ENCODE measurements around the gene CAPN10. TPM values are rescaled to one million over a fixed set of nuclear protein-coding genes. Genes with fewer than 3 reads are reported as not detected.
A peak's percentile ranks its signal among the peaks of the same experiment; 100 is the strongest.

The CAPN10 gene
- total RNA-seq, 1 experiment from 2014 or later = 23.8 TPM

GRCh38 chr2:240589375-240589774 is 2.8 kb downstream of the CAPN10 start:
- DNase-seq (ENCODE audit: low read depth) = no peak

GRCh38 chr2:240589850-240590525 is 3.5 kb downstream of the CAPN10 start:
- no peak for DNase-seq (ENCODE audit: low read depth)

DNA sequence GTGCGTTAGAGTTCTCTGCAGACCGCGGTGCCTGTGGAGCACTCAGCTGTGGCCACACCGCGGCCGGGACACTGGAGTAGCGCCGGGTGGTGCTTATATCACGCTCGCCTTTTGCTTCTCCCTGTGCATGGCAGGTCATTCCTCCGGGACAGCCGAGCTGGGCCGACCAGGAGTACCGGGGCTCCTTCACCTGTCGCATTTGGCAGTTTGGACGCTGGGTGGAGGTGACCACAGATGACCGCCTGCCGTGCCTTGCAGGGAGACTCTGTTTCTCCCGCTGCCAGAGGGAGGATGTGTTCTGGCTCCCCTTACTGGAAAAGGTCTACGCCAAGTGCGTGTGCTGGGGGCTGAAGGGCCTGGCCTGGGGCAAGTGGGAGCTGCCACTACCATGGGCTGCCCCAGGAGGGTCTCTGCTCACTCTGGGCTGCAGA is 4.2 kb downstream of the CAPN10 start:
- no peak for DNase-seq (ENCODE audit: low read depth)

DNA sequence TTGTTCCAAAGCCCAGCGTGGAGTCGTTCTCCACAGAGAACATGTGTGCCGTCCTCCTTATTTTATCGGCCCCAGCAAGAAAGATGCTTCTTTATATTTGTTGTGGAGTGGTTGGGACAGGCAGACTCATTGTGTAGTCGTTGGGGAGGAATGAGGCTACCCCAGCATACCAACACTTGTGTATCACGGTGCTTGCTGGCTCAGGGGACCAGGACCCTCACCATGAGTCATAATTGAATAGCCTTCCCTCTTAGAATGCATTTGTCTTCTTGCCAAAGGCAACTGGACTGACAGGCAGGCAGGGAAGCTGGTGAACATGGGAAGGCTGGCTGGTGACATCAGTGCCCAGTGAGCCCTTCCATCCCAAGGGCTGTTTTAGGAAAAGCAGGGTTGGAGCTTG is 4.7 kb downstream of the CAPN10 start:
- no peak for DNase-seq (ENCODE audit: low read depth)

DNA sequence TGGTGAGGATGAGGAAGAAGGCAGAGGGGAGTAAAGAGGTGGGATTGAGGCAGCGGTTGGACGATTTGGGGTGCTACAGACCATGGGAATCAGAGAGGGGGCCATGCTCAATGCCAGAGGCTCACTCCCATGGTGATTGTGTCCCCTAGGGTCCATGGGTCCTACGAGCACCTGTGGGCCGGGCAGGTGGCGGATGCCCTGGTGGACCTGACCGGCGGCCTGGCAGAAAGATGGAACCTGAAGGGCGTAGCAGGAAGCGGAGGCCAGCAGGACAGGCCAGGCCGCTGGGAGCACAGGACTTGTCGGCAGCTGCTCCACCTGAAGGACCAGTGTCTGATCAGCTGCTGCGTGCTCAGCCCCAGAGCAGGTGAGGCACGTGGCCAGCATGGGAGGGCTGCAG is 5.2 kb downstream of the CAPN10 start:
- no peak for DNase-seq (ENCODE audit: low read depth)

DNA sequence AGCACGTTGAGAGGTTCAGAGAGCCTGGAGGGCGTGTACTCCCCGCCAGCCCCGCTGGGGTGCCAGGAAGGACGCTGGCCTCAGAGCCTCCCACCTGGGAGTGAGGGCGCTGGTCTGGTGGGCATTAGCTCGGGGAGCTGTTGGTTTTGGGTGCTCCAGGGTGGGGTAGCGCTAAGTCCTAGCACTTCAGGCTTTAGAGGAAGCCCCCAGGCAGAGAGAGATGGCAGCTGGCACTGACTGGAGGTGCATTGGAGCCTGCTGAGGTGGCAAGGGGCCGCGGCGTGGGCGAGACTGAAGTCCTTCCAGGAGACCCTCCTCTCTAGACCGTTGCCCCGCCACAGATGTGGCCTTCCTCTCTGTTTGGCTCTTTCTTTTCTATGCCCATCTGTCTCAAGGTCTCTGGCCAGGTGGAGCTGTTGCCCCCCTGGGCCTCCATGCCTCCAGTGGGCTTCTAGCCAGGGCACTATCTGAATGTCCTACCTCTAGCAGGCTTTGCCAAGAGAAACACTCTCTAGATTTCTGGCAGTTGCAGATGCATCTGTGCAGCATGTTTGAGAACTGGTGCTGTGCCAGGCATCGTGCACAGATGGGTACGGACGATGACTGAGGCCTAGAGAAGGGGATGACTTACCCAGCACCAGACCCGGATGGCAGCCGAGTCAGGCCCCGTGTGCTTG is 6.6 kb downstream of the CAPN10 start:
- DNase-seq (ENCODE audit: low read depth) = no peak

DNA sequence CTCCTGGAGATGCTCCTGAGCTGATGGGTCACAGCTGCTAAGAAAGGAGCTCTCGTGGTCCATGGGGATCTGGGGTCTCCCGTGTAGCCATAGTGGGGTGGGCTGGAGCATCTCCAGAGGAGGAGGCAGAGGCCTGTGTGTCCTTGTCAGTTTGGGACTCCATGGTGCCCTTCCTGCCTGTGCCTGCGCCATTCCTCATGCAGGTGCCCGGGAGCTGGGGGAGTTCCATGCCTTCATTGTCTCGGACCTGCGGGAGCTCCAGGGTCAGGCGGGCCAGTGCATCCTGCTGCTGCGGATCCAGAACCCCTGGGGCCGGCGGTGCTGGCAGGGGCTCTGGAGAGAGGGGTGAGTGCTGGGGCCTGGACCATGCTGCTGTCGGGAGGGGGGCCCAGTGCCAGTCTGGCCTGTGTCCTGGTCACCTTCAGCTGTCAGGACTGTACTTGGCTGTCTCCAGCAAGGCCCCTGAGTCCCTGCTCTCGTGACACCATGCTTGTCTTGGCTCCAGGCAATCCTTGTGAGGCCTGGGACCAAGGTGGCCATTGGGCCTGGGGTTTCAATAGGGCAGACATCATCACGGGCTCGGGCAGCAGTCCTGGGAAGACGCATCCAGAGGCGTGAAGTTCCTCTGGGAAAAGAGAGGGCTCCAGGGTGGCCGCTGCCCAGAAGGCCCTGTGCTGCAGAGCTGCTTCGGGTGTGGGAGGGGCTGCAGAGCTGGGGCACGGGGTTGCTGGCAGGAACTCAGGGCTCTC is 7.3 kb downstream of the CAPN10 start:
- DNase-seq (ENCODE audit: low read depth) = no peak

- DNase-seq (ENCODE audit: low read depth) = no peak
Observed at GRCh38 chr2:240594511-240595380, 8.2 kb downstream of the CAPN10 start.

GRCh38 chr2:240595381-240596079 is 9.0 kb downstream of the CAPN10 start:
- DNase-seq (ENCODE audit: low read depth) = peak; percentile 33

GRCh38 chr2:240596080-240596460 is 9.5 kb downstream of the CAPN10 start:
- DNase-seq (ENCODE audit: low read depth) = no peak

GRCh38 chr2:240596491-240596931 is 10.0 kb downstream of the CAPN10 start:
- no peak for DNase-seq (ENCODE audit: low read depth)

DNA sequence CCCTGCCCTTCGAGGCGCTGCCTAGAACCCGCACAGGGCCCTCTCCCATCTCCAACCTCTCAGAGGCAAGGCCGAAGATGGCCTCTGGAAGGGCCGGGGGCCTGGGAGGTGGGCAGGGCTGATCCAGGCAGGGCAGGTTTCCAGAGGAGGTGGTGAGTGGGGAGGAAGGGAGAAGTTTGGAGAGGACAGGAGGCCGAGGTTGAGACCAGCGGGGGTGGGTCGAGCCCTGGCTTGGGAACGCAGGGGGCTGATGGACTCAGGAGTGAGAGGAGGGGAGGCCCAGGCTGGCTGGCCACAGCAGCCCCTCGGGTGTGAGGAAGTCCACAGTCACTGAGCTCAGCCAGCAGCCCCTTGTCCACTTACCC is 10.5 kb downstream of the CAPN10 start:
- DNase-seq (ENCODE audit: low read depth) = no peak

GRCh38 chr2:240597419-240598181 is 11.1 kb downstream of the CAPN10 start:
- DNase-seq (ENCODE audit: low read depth) = no peak

DNA sequence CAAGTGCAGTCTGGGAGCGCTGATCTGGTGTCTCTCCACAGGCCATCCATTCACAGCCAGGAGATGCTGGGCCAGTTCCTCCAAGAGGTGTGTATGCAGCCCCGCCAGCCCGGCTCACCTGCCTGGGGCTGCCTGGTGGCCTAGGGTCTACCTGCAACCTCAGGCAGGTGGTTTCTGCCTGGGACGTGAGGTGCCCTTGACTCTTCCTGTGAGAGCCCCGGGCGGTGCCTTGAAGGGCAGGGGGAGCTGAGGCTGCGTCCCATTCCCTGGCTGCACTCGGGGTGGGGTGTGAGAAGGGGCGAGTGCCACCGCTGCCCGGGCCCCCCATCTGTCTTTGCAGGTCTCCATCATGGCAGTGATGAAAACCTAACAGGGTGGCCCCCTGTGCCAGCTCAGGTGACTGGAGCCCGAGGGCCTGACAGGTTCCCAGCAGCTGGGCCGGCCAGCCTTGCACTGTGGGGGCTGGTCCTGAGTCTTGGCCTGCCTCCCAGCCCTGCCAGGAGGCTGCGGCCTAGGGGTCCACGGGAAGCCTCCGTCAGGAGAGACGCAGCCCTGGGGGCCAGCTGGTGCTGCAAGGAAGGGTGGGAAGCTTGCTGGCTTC is 11.9 kb downstream of the CAPN10 start:
- no peak for DNase-seq (ENCODE audit: low read depth)

DNA sequence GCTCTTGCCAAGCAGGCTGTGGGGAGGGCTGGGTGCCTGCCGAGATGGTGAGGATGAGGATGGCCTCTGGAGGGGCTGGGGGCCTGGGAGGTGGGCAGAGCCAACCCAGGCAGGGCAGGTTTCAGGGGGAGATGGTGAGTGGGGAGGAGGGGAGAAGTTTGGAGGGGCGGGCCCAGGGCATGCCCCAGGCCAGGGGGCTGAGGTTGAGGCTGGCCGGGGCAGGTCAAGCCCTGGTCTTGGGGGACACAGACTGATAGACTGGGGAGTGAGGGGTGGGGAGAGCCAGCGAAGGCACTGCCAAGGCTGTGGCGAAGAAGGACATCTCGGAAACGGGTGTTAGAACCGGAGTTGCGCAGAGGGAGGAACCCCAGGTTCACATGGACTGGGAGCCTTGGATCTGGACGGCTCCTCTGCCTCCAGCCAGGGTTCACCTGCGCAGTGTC is 12.6 kb downstream of the CAPN10 start:
- no peak for DNase-seq (ENCODE audit: low read depth)

DNA sequence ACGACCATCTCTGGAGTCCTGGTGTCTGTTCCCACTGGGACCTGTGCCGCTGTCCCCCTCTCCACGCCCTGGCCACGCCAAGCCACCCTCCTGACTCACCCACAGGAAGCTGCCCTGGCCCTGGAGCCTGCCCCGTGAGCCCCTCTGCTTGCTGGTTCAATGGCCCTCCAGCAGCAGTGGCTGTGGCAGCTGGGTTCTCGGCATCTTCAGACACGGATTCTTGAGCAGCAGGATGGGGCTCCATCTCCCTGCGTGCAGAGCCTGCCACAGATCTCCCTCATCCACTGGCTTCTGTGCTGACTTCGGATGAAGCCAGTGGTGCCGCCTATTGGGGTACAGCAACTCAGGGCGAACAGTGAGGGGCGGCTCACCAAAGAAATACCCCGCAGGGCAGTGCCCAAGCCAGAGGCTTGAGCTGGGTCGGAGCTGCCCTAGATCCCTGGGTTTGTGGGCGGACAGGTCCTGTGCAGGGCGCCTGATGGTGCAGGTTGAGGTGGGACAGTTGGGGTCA is 14.0 kb downstream of the CAPN10 start:
- DNase-seq (ENCODE audit: low read depth) = no peak

DNA sequence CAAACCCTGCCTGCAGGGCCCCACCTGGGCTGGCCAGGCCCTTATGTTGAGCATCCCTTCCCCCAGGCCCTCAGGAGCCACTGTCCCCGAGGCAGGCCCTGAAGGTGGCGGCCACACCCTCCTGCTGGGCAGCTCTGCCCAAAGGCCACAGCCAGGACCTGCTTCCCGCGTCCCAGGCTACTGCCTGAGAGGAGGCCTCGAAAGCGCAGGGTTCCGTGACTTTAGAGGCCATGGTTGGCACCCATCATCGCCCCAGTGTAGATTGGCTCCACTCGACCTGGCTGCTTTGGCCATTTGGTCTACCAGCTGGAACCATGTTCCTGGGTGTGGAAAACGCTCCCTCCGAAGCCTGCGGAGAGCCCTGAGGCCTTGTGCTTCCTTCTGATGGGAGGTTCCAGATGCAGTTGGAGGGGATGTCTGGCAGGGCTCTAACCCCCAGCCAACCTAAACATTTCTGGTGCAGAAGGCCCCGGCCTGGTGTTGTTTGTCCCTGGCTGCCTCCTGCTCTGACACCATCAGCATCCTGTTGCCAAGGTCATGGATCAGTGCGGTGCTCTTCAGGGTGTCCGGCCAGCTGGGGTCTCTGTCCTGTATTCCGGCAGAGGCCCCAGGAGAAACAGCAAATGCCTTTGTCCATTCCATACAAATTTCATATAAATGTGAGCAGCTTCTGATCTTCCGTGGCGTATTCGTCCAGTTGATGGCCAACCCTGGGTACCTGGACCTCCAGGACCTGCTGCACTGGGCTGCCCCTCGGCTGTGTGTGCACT is 14.7 kb downstream of the CAPN10 start:
- DNase-seq (ENCODE audit: low read depth) = no peak

- no peak for DNase-seq (ENCODE audit: low read depth)
Observed at GRCh38 chr2:240601831-240602160, 15.3 kb downstream of the CAPN10 start.

Data from Daoy (cell line).